H1 (cell line): ENCODE results near the gene LAMA3. TPM values are rescaled to one million over a fixed set of nuclear protein-coding genes. Genes with fewer than 3 reads are reported as not detected.

Experiments used
- CTCF ChIA-PET: fragments of 300-600 bp; sonication (Branson Sonifier 250); formaldehyde crosslinking; loops from one replicate; lab custom pipeline; 2021; ENCODE audit not compliant: partially characterized antibody; lab: Charles Lee
- POLR2A ChIA-PET: fragments of 300-600 bp; sonication (Branson Sonifier 250); formaldehyde crosslinking; loops from one replicate; lab custom pipeline; 2021; ENCODE audit warnings: inconsistent platforms; ENCODE audit not compliant: partially characterized antibody; lab: Charles Lee
- DNase-seq, 2 experiments: peaks; one replicate each; pipeline versions ENCODE4 v3.0.0 to v3.0.0-alpha.2; 2010 to 2022; ENCODE audit warnings: low spot score in 2 of 2, low read depth in 1 of 2, mixed read lengths in 1 of 2
- FAIRE-seq: peaks from 2 replicates; lab custom pipeline; 2011; peaks lifted over from hg19 to GRCh38; lab: Jason Lieb, UNC
- H2AFZ ChIP-seq: 2 replicates; pipeline ENCODE4 v1.8.1; 2012; ENCODE audit warnings: low read length, inconsistent platforms
- H2AK5ac ChIP-seq: 2 replicates; pipeline ENCODE4 v1.6.1; 2013; ENCODE audit warnings: low read depth, low read length
- H2BK120ac ChIP-seq: replicated peaks from 2 replicates; pipeline ENCODE3; 2013; ENCODE audit warnings: low read depth, low read length, inconsistent platforms
- H2BK12ac ChIP-seq: 2 replicates; pipeline ENCODE4 v1.6.1; 2013; ENCODE audit warnings: low read depth, low read length
- H2BK15ac ChIP-seq: 2 replicates; pipeline ENCODE4 v1.6.1; 2013; ENCODE audit warnings: low read length
- H2BK20ac ChIP-seq: 2 replicates; pipeline ENCODE4 v1.6.1; 2013; ENCODE audit warnings: low read length
- H2BK5ac ChIP-seq: 2 replicates; pipeline ENCODE4 v1.6.1; 2013; ENCODE audit warnings: low read depth, low read length
- H3K14ac ChIP-seq: 2 replicates; pipeline ENCODE4 v1.6.1; 2013; ENCODE audit warnings: inconsistent platforms; ENCODE audit not compliant: insufficient read length
- H3K18ac ChIP-seq: 2 replicates; pipeline ENCODE4 v1.6.1; 2013; ENCODE audit warnings: low read length; ENCODE audit errors: extremely low read depth
- H3K23ac ChIP-seq: 2 replicates; pipeline ENCODE4 v1.6.1; 2013; ENCODE audit warnings: inconsistent platforms; ENCODE audit not compliant: insufficient read length
- H3K23me2 ChIP-seq: 2 replicates; pipeline ENCODE4 v1.6.1; 2013; ENCODE audit warnings: low read depth, low read length
- H3K27ac ChIP-seq: 2 replicates; pipeline ENCODE4 v1.6.1; 2011; ENCODE audit warnings: low read depth, low read length, inconsistent platforms
- H3K27me3 ChIP-seq, 4 experiments: replicated peaks in 1 of 4; 1 replicate in 1 of 4; 2 replicates in 3 of 4; pipeline versions ENCODE4 v1.6.1 to v1.8.1; 2011 to 2013; ENCODE audit warnings: low read length in 3 of 4, mild to moderate bottlenecking in 3 of 4, inconsistent platforms in 2 of 4, mixed read lengths in 2 of 4, moderate library complexity in 1 of 4; ENCODE audit not compliant: control insufficient read depth in 3 of 4, insufficient read depth in 3 of 4; ENCODE audit errors: extremely low read depth in 1 of 4
- H3K36me3 ChIP-seq, 4 experiments: 2 replicates each; pipeline versions ENCODE4 v1.6.1 to v1.8.1; 2011 to 2013; ENCODE audit warnings: mild to moderate bottlenecking in 4 of 4, low read length in 3 of 4, moderate library complexity in 2 of 4, control low read depth in 1 of 4, inconsistent platforms in 1 of 4; ENCODE audit not compliant: insufficient read depth in 4 of 4, control insufficient read depth in 2 of 4
- H3K4ac ChIP-seq: replicated peaks from 2 replicates; pipeline ENCODE3; 2013; ENCODE audit warnings: low read length, low read depth, mixed read lengths, inconsistent platforms; ENCODE audit not compliant: insufficient read length
- H3K4me1 ChIP-seq, 4 experiments: replicated peaks in 1 of 4; 1 replicate in 1 of 4; 2 replicates in 3 of 4; pipeline versions ENCODE4 v1.6.1 to v1.8.1; 2011 to 2013; ENCODE audit warnings: low read length in 3 of 4, inconsistent platforms in 2 of 4, mixed read lengths in 1 of 4; ENCODE audit not compliant: insufficient read depth in 4 of 4, control insufficient read depth in 3 of 4
- H3K4me2 ChIP-seq, 2 experiments: 2 replicates each; pipeline versions ENCODE4 v1.6.1 to v1.8.1; 2011 to 2013; ENCODE audit warnings: low read depth in 2 of 2, low read length in 2 of 2, control low read depth in 1 of 2, inconsistent platforms in 1 of 2, mild to moderate bottlenecking in 1 of 2; ENCODE audit not compliant: insufficient read depth in 1 of 2
- H3K4me3 ChIP-seq, 4 experiments: fragments of 200-600, 300-600 bp in 1 of 4; sonication (generic), shearing (Covaris generic), sonication (Bioruptor Twin) in 1 of 4; 2 replicates each; pipeline versions ENCODE4 v1.5.1 to v1.8.1; 2011 to 2016; ENCODE audit warnings: low read length in 4 of 4, low read depth in 3 of 4, control low read depth in 2 of 4, inconsistent platforms in 2 of 4, mild to moderate bottlenecking in 2 of 4, mixed read lengths in 1 of 4, moderate library complexity in 1 of 4; ENCODE audit not compliant: insufficient read depth in 2 of 4; ENCODE audit errors: extremely low read depth in 1 of 4
- H3K56ac ChIP-seq: replicated peaks from 2 replicates; pipeline ENCODE3; 2013; ENCODE audit warnings: low read depth, mild to moderate bottlenecking, mixed read lengths, low read length, inconsistent platforms; ENCODE audit not compliant: insufficient read length
- H3K79me1 ChIP-seq: 2 replicates; pipeline ENCODE4 v1.6.1; 2013; ENCODE audit warnings: low read depth, low read length, control low read depth
- H3K79me2 ChIP-seq, 2 experiments: 2 replicates each; pipeline versions ENCODE4 v1.6.1 to v1.8.1; 2012 to 2013; ENCODE audit warnings: low read length in 2 of 2, mild to moderate bottlenecking in 2 of 2, inconsistent platforms in 1 of 2; ENCODE audit not compliant: insufficient read depth in 2 of 2, control insufficient read depth in 1 of 2
- H3K9ac ChIP-seq, 4 experiments: replicated peaks in 1 of 4; 1 replicate in 1 of 4; 2 replicates in 3 of 4; pipeline versions ENCODE4 v1.6.1 to v1.8.1; 2011 to 2013; ENCODE audit warnings: low read depth in 3 of 4, low read length in 3 of 4, control low read depth in 2 of 4, mild to moderate bottlenecking in 2 of 4, moderate library complexity in 2 of 4, inconsistent platforms in 1 of 4; ENCODE audit errors: extremely low read depth in 1 of 4
- H3K9me3 ChIP-seq, 2 experiments: 2 replicates each; pipeline versions ENCODE4 v1.6.1 to v1.8.1; 2012 to 2013; ENCODE audit warnings: mild to moderate bottlenecking in 2 of 2, moderate library complexity in 2 of 2, control low read depth in 1 of 2, inconsistent platforms in 1 of 2, low read depth in 1 of 2, low read length in 1 of 2, mixed read lengths in 1 of 2; ENCODE audit not compliant: insufficient read depth in 2 of 2
- H4K20me1 ChIP-seq, 2 experiments: replicated peaks in 1 of 2; 2 replicates each; pipeline versions ENCODE3 to v1.8.1; 2011 to 2013; ENCODE audit warnings: inconsistent platforms in 2 of 2, low read length in 2 of 2, mild to moderate bottlenecking in 1 of 2; ENCODE audit not compliant: insufficient read depth in 2 of 2, control insufficient read depth in 1 of 2
- H4K5ac ChIP-seq: 2 replicates; pipeline ENCODE4 v1.6.1; 2013; ENCODE audit warnings: low read length, low read depth, mixed read lengths, inconsistent platforms; ENCODE audit not compliant: insufficient read length
- H4K8ac ChIP-seq: 2 replicates; pipeline ENCODE4 v1.8.0; 2013; ENCODE audit warnings: mild to moderate bottlenecking, moderate library complexity, low read length, inconsistent platforms; ENCODE audit not compliant: insufficient read depth; ENCODE audit errors: extremely low read depth
- H4K91ac ChIP-seq: replicated peaks from 2 replicates; pipeline ENCODE3; 2013; ENCODE audit warnings: low read length, mixed read lengths, inconsistent platforms; ENCODE audit not compliant: insufficient read length
- FOSL1 ChIP-seq: IDR thresholded peaks from 2 replicates; pipeline ENCODE4 v1.6.1; 2011; ENCODE audit warnings: mild to moderate bottlenecking, low read depth, low read length, moderate library complexity; ENCODE audit not compliant: insufficient read depth
- HDAC2 ChIP-seq, 2 experiments: fragments of 300-600 bp in 1 of 2; sonication (generic) in 1 of 2; IDR thresholded peaks; 2 replicates each; pipeline ENCODE4 v1.6.1; 2011 to 2012; ENCODE audit warnings: low read depth in 2 of 2, low read length in 2 of 2, mild to moderate bottlenecking in 2 of 2, moderate library complexity in 2 of 2, borderline replicate concordance in 1 of 2, inconsistent platforms in 1 of 2
- KDM1A ChIP-seq: fragments of 200-600, 300-600 bp; sonication (generic); IDR thresholded peaks from 2 replicates; pipeline ENCODE4 v1.7.1; 2016; ENCODE audit warnings: mild to moderate bottlenecking, low read length, borderline replicate concordance
- KDM5A ChIP-seq: fragments of 200-600 bp; IDR thresholded peaks from 2 replicates; pipeline ENCODE4 v1.7.1; 2012; ENCODE audit warnings: mild to moderate bottlenecking, low read length, inconsistent platforms, mixed read lengths
- SUZ12 ChIP-seq: fragments of 200-600 bp; sonication (generic); IDR thresholded peaks from 2 replicates; pipeline ENCODE4 v1.6.1; 2012; ENCODE audit warnings: mild to moderate bottlenecking, inconsistent platforms, low read length, moderate library complexity, mixed read lengths
- WGBS, 2 experiments: shearing (Covaris generic) in 1 of 2; methylation state at CpG; one replicate each; pipeline versions ENCODE4 v1.1.6 to v1.1.7; 2013 to 2015; ENCODE audit warnings: low lambda C conversion rate in 2 of 2, mixed read lengths in 2 of 2, inconsistent platforms in 1 of 2, low coverage in 1 of 2, missing lambda C conversion rate in 1 of 2; ENCODE audit not compliant: insufficient replicate concordance in 2 of 2, insufficient coverage in 1 of 2, insufficient read length in 1 of 2; ENCODE audit errors: extremely low coverage in 1 of 2, missing lambda C conversion rate in 1 of 2; 5-methylcytosine and 5-hydroxymethylcytosine counted together
- polyA plus RNA-seq, 7 experiments: library from polyadenylated mRNA; depleted of rRNA in 3 of 7; stranded (reverse) in 5 of 7; unstranded in 2 of 7; fragments of >200 nt in 5 of 7; fragments of 200-250 nt in 2 of 7; gene quantifications; 1 replicate in 5 of 7; 2 replicates in 1 of 7; 4 replicates in 1 of 7; pipeline versions ENCODE4 v1.2.1 to v1.2.3, GENCODE V29; 2011 to 2013; ENCODE audit warnings: missing spikeins in 2 of 7, mixed read lengths in 2 of 7
- total RNA-seq: library from RNA; stranded (reverse); fragmentation: NEBNext Ultra II Directional; extraction: Animal tissue kit (Norgen Biotek cat#: 25700); gene quantifications from 2 replicates; pipeline ENCODE4 v1.2.1, GENCODE V29; 2021
- TF ChIP-seq, protein P1 (sequence below): IDR thresholded peaks from 2 replicates; pipeline ENCODE4 v1.6.1; 2011; ENCODE audit warnings: low read length, improper control_type of control experiment

The LAMA3 gene
- total and polyA plus RNA-seq, 2 of the 8 experiments (the other 6 are each of a cell fraction or from before 2014, with no cell fraction given): 0.76 to 5.0 TPM

DNA sequence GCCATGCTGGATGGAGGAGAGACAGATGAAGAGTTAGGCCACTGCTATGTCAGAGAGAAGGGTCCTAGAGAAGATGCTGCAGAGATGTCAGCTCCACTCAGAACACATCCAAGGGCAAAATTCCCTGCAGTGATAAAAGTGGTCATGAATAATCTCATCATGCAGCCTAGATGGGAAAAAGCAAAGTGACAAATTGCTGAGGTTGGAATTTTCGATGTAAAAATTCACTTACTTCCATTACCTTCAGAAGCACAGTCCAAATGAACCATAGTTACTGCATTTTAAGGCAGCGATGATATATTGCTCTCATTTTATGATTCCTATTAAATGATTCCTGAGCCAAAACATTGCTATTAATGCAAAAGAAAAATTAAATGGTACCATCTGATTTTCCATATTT, 43.0 kb upstream of the LAMA3 start:
- no peak overlapping the region for H4K8ac ChIP-seq

More for the DNA sequence above, 43.0 kb upstream of the LAMA3 start:
- Histone ChIP-seq H2BK12ac (no peak overlapping the region), H3K9ac (no peak overlapping the region), H2BK20ac (no peak overlapping the region), H3K23me2 (no peaks in the 10 kb centered on the region), H3K9me3 (no peaks in the 10 kb centered on the region), H2BK120ac (no peak overlapping the region), H4K20me1 (no peaks in the 10 kb centered on the region), H3K27ac (no peak overlapping the region), H3K14ac (no peak overlapping the region), H2BK5ac (no peak overlapping the region), H3K56ac (no peak overlapping the region), H3K4me1 (peaks cover 0 to 5% (median 3%) of the 10 kb centered on the region in 4 experiments; a peak in 5 of 7 replicates), H2AFZ (no peak overlapping the region), H3K36me3 (no peaks in the 10 kb centered on the region), H2BK15ac (no peak overlapping the region), H3K4me2 (no peak overlapping the region), H3K23ac (no peak overlapping the region), H4K5ac (no peak overlapping the region), H4K91ac (no peak overlapping the region), H3K18ac (no peak overlapping the region), H3K4ac (no peak overlapping the region), H3K27me3 (no peaks in the 10 kb centered on the region), H3K79me1 (no peaks in the 10 kb centered on the region), H3K4me3 (no peak overlapping the region), H3K79me2 (no peaks in the 10 kb centered on the region), H2AK5ac (no peak overlapping the region)
- WGBS, 2 experiments: 93% methylated on average over 2 of the region's 2 CpGs; no CpG with 5 or more reads in 1 of the 2 experiments
- CTCF ChIA-PET: no interaction called here
- FAIRE-seq (no peak), DNase-seq (no peak)
- TF ChIP-seq KDM1A (no peak), FOSL1 (no peak), KDM5A (no peak), SUZ12 (no peak), HDAC2 (IDR thresholded peaks at IDR 0.05; ENCODE audit: borderline replicate concordance in 1 of 2, low read depth in 2 of 2, low read length in 2 of 2) (no peak)
- TF ChIP-seq, protein P1, sequence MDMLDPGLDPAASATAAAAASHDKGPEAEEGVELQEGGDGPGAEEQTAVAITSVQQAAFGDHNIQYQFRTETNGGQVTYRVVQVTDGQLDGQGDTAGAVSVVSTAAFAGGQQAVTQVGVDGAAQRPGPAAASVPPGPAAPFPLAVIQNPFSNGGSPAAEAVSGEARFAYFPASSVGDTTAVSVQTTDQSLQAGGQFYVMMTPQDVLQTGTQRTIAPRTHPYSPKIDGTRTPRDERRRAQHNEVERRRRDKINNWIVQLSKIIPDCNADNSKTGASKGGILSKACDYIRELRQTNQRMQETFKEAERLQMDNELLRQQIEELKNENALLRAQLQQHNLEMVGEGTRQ: no peak
- POLR2A ChIA-PET: no interaction called here
